GM08714 (cell line): ENCODE measurements around the gene DNM3.

Experiments
- H3K4me3 ChIP-seq: fragments of 200-500 bp; sonication (Bioruptor generic); 2 replicates; pipeline ENCODE4 v1.5.1; 2014; ENCODE audit warnings: mild to moderate bottlenecking, low read length, inconsistent platforms
- ZNF274 ChIP-seq: IDR thresholded peaks from 2 replicates; pipeline ENCODE4 v1.6.1; 2012; ENCODE audit warnings: mild to moderate bottlenecking, low read depth, low read length

Gene DNM3

DNA sequence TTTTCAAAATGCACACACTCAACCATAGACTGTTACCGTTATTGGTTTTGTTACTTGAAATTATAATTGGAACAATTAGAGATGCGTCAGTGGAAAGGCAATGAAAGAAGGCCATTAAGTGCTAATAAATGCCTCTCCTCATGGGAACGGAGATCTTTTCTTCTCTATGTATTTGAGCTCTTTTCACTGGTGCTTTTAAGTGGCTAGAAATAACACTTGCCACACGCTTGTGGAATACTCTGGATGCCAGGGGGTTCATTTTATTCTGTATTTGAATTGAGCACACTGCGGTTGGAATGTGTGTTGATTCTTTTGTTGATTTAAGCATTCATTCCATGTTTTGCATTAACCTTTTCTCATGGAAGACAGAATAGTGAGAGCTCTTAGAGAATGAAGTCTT, 68.4 kb downstream of the DNM3 start:
- no peak overlapping the region for H3K4me3 ChIP-seq
- TF ChIP-seq ZNF274: no peak

DNA sequence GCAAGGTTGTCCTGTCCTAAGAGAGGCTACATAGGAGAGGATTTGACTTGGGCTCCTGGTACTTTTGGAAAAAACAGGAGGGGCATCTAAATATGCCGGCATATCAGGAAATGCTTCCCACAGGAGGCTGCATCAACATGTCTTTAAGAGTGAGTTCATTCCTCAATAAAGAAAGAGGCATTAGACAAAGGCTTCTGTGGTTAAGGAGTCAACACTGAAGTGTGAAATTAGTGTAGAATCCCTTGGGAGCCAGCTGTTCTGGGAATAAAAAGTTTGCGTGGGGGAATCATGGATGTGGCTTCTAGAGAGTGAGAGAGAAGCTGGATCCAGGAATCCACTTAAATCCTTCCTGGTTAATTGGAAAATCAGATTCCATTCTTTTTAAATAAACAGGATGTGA, 69.5 kb downstream of the DNM3 start:
- TF ChIP-seq ZNF274: no peak
- H3K4me3 ChIP-seq: no peak overlapping the region

DNA sequence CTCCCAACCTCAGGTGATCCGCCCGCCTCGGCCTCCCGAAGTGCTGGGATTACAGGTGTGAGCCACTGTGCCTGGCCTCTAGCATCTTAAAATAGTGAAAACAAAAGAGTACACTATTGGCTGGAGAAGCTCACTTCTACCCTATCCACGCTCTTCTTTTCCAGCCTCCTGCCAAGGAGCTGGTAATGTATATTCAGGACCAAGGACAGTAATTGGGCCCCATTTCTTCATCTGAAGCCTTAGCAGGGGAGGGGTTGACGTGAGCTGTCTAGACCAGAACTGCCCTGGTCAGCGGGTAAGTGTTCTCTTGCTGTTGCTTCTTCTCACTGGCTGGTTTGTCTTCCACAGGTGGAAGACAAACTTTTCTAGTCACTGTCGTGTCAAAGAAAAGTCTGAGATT, 70.2 kb downstream of the DNM3 start:
- no peak overlapping the region for H3K4me3 ChIP-seq
- TF ChIP-seq ZNF274: no peak

DNA sequence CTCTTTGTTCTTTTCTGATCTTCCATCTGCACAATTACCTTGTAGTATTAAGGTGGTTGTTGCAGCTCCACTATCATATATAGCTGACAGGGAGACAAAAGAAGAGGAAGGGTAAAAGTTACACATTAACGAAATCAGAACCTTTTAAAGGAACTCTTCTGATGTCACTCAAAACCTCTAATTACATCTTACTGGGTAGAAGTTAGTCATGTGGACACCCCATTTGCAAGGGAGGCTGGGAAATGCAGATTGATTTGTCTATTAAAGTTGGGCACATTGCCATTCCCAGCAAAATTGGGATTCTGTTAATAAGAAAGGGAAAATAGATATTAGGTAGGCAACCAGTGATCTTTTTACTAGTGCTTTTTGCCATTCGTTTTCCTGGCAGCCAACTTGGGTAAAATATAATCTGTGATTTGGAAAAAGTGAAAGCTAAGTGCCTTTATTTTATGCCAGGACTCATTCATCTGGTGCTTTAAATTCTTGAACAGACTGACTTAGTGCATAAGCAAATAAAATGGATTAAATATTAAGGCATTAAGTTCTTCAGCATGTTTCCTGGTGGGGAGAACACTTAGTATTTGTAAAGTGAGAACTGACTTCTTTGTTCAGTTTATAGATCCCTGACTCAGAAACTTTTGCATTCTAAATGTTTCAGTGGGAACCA, 71.3 kb downstream of the DNM3 start:
- TF ChIP-seq ZNF274: no peak
- H3K4me3 ChIP-seq: no peak overlapping the region

DNA sequence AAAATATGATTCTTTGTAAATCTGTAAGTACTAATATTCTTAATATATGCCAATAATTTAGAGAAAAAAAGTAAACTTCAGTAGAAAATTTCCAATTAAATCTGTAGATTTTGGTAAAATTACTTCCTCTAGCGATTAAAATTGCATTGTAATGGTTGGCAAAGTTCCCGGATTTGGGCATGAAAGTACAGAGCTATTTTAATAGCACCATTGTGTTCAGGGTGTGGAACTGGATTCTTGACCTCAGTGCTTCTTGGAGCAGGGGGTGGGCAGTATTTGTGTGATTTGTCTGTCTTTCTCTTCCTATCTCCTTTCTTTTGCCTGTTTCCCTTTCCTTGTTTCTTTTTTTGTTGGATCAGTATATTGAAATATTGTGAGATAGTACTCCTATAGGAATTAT, 72.1 kb downstream of the DNM3 start:
- H3K4me3 ChIP-seq: no peak overlapping the region
- no peak for TF ChIP-seq ZNF274

DNA sequence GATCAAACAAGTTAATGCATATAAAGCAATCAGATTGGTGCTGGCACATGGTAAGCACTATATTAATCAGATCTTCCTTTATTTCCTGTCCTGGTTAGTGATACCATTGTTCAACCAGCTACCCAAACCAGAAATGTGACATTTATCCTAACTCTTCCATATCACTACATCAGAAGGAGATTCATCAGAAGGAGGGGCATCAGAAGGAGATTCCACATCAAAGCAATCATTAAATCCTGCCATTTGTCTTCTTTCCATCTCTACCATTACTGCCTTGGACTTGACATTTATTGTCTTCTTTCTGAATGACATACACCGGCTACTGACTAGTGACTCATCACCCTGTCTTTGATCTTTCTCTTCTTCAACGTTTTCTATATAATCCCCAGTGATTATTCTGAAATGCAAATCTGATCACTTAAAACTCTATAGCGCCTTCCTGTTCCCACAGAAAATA, 75.0 kb downstream of the DNM3 start:
- TF ChIP-seq ZNF274: no peak
- no peak overlapping the region for H3K4me3 ChIP-seq

DNA sequence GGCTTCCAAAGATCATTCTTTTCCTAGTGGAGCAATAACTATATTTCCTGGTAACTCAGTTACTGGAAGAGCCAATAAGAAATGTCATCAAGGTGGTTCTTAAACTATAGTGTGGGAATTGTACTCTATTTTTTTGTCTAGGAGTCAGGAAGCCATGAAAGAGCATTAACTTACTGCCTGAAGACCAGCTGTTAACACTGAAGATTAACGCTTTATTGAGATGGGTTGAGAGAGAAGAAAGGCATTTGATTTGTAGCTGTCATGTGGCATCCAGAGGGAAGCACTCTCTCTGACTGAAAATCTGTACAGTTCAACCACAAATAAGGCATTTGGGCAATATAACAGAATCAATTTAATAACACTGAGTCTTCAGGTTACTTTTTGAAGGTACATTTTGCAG, 76.0 kb downstream of the DNM3 start:
- H3K4me3 ChIP-seq: no peak overlapping the region
- TF ChIP-seq ZNF274: no peak

DNA sequence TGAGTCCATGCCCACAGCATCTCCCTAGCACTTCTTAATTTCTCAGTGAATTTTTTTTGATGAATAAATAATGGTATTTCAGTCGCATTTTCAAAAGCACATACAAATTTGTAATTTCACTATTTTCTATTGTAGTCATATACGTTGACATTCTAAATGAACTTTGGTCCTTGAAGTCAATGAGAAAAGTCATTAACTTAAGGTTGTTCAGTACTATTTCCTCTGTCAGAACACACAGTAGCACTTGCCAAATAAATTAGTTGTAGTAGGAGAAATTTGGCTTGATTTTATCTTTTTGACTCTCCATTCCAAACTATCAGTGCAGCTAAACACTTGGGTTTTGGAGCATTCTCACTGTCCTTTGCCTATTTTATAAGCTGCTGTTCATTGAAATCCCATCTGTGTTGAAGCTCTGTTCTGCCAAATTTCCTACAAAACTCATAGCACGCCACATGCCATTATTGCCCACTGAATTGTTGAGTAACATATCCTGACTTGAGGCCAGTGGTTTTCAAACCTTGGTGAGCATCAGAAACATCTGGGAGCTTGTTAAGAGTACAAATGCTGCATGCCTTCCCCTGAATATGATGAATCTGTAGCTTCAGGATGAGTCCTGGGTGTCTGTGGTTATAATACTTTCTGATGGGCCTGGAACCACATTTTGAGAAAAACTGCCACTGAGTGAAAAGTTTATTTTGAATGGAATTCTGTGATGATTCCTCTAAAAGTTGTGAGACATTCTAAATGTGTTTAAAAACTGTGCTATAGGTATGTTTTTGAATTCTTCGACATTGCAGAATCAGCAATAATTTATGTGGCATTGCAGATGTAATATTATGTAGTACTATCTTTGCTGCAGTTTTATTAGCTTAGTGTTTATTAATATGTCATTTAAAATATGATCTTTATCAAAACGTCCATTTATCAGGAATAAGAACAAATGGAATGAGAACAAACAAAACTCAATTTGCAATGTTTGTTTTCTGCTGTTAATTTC, 78.9 kb downstream of the DNM3 start:
- TF ChIP-seq ZNF274: no peak
- H3K4me3 ChIP-seq: no peak overlapping the region

DNA sequence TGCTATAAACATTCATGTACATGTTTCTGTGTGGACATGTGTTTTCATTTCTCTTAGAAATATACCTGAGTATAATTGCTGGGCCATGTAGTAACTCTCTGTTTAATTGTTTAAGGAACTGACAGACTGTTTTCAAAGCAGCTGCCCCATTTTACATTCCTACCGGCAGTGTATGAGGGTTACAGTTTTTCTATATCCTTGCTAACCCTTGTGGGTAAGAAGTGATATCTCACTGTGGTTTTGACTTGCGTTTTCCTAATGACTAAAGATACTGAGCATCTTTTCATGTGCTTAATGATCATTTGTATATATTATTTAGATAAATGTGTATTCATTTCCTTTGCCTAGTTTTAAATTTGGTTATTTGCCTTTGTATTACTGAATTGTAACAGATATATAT, 81.7 kb downstream of the DNM3 start:
- no peak overlapping the region for H3K4me3 ChIP-seq
- no peak for TF ChIP-seq ZNF274

DNA sequence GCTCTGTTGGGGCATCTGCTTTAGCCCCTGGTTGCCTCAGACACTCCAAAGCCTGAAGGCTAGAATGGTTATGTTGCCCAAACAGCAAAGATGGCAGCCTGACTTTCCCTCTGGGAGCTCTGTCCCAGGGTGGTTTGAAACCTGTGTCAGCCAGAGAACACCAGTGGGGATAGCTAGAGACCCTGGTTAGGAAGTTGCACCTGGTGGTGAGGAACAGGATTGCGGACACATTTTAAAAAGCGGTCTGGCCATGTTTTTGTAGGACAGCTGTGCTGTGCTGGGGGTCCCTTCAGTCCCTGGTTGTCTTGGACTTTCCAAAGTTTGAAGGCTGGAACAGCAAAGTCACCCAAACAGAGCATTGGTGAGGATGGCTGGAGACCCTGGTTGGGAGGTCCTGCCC, 87.8 kb downstream of the DNM3 start:
- no peak for TF ChIP-seq ZNF274

DNA sequence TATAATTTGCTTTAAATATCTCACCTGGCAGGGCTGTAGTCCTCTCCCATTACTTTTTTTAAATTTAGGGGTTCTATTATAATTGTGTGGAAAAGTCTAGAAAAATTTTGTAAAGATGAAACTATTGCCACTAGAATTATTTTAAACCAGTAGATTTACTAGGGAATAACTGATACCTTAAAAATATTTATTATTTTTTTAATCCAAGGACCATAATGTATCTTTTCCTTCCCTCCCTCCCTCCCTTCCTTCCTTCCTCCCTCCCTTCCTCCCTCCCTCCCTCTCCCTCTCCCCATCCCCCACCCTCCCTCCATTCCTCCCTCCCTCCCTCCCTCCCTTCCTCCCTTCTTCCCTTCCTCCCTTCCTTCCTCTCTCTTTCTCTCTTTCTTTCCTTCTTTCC, 90.5 kb downstream of the DNM3 start:
- no peak overlapping the region for H3K4me3 ChIP-seq
- TF ChIP-seq ZNF274: no peak

More for the DNA sequence above, 87.8 kb downstream of the DNM3 start:
- no peak overlapping the region for H3K4me3 ChIP-seq

DNA sequence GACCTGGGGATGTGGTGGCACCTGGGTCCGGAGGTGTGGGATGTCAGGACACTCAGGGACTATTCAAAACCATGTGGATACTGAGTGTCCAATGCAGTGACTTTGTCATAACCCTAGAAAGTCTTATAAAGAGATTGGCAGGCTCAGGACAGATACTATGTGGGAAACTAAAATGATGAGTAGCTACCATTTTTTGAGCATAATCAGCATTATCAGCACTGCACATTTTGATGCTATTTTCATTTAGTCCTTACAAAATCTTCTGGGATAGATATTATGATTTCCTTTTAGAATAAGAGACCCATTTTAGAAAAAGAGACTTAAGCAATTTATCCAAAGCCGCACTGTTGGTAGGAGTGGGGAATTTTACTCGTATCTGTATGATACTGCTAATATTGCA, 93.4 kb downstream of the DNM3 start:
- H3K4me3 ChIP-seq: no peak overlapping the region
- TF ChIP-seq ZNF274: no peak

DNA sequence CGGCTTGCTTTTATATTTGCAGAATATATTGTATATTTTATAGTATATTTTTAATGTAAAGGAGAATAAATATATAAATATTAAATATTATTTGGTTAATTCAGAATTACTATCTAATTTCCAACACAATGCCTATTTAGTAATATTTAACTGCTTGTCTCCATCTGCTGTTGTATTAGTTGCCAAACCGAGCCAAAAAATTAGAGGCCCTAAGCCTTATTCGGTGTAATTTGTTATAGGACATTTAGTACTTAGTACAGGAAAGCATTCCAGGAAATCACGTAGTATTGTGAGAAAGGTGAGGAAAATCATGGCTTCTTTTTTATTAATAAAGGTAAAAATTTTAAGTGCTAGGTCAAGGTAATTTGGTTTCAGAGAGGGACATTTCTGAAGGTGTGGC, 93.8 kb downstream of the DNM3 start:
- no peak overlapping the region for H3K4me3 ChIP-seq
- no peak for TF ChIP-seq ZNF274

DNA sequence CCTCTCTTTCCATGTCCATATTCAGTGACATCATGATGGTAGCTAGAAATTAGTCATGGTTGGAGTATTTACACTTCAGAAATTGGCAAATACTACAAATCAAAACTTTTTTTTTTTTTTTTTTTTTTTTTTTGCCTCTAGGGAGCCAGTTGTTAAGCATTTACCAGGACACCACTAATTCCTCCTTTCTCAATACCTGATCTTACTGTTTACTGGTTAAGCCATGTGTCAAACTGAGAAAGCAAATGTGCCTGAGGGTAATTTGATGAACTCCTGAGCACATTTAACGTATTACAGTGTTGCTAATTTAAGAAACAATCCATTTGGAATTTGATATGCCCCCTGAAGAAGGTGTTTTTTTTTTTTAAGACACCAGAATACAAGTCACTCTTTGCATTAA, 94.4 kb downstream of the DNM3 start:
- no peak for TF ChIP-seq ZNF274

DNA sequence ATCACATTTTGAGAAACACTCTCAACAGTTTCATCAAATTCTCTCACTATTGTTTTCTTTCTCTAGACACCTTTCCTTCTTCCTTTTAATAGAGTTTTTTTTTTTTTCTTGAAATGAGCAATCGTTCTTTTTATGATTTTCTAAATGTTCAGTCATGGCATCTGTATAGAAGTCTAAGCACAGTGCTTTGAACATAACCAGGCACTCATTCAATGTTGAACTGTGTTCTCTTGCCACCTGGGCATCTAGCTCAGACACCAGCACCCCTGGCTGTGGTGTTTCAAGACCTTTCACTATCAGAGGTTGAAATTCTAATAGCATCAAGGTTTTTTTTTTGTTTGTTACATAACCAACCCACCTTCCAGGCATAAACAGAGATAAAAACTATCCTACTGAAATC, 96.6 kb downstream of the DNM3 start:
- no peak for TF ChIP-seq ZNF274
- no peak overlapping the region for H3K4me3 ChIP-seq

More for the DNA sequence above, 94.4 kb downstream of the DNM3 start:
- no peak overlapping the region for H3K4me3 ChIP-seq
